Measurements from ENCODE around the gene PLXNA2.

The PLXNA2 gene

DNA sequence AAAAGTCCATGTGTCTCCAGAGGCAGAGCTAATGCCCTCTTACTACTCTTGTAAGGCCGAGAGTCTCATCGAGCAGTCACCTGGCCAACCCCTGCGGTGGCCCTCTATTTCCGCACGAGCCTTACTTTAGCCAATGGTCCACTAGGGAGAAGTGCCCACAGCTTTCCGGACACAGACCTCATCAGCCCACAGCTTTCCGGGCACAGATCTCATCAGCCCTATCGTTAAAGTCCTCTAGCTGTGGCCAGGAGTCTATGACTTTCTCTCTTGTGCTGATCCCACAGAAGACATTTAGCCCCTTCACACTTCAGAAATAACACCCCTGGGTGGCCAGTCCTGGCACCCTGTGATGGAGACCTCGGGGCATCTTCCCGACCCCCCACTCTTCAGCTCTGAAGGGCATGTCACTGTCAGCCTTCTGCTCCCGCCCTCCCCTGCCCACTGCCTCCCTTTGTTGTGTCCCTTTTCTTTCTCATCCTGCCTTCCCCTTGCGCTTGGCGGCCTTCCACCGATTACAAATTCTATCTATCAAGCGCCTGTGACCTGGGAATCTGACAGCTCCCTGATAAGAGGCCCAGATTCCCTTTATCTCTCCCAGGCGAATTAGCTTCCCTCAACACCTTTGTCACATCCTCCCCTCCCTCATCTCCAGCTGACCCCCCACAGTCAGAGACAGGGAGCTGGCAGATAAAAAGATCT, 161.0 kb downstream of the PLXNA2 start:
- DNase-seq: no peak

DNA sequence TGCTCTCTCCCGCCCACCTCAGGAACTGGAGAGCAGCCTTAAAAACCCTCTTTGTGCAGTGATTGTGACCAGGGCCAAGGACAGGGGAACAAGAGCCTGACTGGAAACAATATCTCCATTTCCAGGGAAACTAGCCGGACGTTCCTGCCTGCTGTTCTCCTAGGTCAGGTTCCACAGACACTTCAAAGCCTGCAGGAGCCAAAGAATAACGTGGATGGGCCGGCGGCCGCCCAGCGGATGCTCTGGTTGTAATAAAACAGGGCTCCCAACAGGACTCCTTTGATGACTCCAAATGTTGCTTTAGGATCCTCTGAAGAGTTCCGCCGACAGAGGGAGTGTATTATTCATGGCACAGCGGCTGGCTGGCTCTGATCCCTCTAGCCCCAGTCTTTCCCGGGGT, 162.2 kb downstream of the PLXNA2 start:
- no peak for DNase-seq

DNA sequence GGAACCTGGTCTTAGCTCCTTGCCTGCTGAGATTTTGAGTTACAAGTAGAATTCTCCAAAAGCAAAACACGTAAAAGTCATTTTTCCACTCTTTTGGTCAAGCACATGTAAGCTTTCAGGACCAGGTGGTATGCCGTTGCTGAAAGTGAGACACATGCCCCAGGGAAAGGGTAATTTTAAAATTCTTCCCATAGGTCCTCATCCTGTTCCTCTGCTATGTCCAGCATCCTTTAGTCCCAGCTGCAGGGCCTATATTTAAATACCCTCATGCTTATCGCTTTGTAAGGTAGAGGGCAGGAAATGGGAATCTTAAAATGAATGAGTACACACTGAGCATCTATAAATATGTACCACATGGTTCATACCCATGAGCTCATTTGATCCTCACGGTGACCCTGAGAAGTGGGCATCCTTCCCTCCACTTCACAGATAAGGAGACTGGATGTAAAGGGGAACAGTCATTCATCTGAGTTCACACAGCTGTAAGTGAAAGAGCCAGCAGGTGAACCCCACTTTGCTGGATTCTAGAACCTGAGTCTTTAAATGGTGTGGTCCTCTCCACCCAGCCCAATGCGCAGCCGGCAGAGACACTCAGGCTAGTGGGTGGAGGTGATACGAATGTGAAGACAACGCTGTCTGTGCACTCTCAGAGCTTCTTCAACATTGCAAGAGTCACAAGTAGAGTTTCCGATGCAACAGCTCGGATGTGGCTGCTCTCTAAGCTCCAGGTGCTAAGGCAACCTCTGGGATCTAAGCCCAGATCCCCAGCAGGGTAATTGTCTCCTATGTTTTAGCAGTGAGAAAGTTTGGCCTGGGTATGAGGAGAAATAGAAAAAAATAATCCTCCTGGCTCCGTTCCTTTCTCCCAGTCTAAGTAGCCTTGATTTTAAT, 163.5 kb downstream of the PLXNA2 start:
- no peak for DNase-seq

DNA sequence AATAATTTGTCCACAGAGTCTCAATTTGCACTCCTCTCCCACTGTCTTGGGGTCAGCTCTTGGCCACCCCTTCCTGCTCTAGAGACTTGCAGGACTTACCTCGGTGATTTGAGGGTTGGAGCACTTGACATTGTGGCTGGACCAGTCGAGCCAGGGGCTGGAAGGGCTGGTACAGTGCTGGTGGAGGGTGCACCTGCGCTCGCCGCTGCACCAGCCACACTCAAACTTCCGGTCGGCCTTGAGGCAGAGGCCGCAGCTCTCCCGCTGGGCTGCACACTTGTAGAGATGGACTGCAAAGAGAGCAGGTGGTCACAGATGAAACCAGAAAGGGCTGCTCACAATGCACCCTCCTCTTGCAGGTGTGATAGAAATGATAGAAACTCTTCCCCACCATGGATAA, 165.0 kb downstream of the PLXNA2 start:
- no peak for DNase-seq

DNA sequence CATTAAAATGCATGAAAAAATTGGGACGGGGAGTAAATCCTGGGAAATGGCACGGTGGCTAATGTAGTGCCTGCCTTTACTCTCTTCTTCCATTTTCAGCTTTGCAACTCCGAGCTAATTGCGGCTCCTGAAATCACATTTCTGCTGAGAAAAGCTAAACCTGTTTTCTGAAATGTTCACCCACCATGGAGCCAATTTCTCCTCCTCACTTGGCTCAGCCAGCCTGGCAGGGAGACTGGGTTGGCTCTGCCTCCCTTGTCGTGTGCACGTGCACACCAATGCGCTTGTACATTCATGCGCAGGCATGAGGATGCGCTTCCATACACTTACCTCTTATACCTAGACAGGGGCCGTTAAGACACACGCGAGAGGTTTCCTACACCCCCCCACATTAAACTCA, 165.4 kb downstream of the PLXNA2 start:
- DNase-seq: no peak

DNA sequence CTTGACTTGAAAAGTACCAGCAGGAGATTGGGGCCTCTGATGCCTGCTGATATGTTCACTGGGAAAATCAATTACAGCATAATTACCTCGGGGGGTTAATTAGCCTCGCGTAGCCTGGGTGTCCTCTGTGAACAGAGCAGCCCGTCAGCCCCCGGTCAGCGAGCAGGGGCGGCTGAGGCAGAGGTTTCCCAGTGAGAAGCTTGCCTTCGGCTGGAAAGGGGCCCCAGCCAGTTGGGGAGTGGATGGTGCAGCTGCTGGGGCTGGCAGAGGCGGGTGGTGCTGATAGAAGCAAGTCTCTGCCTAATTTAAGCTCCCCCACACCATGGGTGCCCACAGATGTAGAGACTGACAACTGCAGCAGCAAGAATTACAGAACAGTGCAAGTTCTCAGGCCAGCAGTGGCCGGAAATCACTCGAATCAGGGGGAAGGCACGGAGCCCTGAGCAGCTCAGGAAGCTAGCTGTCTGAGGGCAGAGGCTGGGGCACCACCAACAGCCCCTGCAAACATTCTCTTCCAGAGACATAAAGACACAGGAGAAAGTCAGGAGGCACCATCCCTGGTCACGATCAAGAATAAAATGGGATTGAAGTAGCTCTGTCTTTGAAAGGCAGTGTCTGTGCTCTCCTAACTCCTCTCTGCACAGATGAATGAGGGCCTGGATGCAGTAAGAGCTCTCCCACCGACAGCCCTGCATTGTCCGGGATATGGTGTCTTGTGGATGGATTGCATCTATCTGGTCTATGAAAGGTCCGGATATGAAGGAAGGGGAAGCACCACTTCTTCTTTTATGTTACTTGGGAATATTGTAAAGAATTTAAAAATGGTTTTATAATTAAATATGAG, 166.7 kb downstream of the PLXNA2 start:
- DNase-seq: no peak

DNA sequence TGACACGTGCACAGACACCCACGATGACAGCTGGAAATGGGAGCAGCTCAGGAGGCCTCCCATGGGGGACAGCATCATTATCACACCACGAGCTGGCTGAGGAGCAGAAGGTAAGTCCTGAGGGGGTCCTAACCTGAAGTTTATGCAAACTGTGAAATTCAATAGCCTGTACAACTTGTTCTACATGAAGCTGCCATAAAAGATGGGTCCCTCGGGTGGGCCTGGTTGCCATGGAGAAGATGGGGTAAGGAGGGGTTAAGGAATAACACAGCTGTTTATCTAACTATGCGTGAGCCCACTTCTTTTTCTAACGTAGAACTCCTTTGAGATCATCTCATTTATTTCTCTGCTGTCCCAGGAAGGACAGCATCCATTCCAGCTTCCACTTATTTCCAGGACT, 169.8 kb downstream of the PLXNA2 start:
- DNase-seq: no peak

DNA sequence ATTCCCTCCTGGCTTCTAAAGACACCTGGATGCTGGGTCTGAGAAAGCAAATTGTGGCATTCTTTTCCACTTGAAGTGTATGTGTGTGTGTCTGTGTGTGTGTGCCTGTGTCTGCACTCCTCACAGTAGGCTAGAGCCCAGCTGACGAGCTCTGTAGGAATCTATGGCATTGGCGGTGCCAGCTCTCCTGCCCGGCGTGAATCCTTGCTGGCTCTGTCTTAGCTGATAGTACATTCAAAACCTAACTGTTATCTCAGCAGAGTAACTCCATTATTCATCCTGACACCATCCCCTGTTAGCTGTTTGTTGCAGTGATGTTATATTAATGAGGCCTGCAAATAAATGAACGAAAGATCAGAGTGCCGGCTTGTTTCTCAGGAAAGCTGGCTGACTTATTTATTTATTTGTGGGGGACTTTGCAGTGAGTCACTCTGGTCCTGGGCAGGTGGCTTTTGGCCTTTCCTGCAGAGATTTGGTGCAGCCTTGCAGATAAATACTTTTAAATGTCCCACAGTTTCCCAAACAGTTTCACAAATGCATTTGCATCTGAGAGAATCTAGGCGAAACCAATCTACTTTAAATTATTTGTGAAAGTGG, 172.7 kb downstream of the PLXNA2 start:
- no peak for DNase-seq

DNA sequence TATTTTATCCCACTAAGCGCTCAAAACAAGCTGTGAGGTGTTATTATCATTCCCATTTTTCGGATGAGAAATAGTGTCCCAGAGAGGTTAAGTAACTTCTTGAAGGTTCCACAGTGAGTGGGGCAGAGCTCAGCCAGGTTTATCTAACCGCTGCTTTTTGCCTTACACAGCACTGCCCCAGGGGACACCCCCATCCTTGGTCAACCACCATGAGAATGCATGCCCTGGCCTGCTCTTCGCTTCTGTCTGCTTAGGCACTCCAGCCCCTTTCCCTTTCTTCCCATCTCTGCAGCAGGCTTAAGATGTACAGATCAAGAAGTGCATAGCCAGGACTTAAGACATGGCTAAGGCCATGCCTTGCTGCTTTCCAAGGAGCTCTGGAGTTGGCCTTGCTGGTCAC, 174.3 kb downstream of the PLXNA2 start:
- DNase-seq: no peak

DNA sequence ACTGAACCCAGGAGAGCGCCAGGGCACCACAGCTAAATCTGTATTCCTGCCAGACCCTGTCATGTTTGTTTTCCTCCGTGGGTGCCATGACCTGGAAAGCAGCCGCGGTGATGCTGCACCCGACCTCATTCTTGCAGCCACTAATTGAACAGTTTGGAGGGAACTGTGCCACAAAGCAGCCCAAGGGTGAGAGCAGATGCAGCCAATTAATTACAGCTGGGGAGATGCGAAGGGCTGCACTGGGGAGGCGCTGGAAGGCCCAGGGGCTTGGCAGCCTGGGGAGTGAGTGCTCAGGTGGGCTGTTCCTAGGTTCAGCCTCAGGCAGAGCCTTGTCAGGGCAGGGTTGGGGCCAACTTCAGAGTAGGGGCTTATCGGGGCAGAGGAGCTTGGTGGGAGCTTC, 174.9 kb downstream of the PLXNA2 start:
- DNase-seq: no peak

DNA sequence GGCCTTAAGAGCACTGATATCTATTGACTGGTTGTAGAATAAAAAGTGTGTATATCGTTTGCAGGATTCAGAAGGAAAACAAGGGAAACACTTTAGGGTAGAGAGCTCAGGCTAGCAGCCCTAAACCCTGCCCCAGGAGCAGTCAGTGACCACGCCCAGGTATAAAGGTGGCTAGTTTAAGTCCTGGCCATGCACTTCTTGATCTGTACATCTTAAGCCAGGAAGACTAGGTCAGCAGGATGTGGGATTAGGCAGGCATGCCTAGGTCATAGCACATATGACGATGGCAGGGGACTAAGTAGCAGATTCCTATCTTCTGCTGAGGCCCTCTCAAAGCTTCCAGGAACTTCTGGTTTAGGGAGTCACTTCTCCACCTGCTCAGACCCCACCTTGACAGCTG, 175.3 kb downstream of the PLXNA2 start:
- no peak for DNase-seq

DNA sequence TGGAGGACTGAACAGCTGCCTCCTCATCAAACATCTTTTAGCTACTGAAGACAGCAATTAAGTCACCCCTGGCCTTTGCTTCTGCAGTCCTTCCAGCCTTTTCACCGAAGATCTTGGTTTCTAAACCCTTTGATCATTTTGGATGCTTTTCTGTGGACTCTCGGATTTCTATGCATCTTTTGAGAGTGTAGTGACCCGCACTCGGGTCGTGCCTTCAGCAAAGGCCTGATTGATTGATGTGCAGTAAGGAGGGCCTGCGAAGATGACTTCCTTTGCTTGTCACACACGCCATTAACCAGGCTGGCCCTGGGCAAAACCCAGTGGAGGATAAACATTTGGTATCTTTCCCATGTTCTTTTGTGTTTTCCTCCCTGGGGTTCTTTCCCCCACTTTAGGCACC, 175.8 kb downstream of the PLXNA2 start:
- no peak for DNase-seq

DNA sequence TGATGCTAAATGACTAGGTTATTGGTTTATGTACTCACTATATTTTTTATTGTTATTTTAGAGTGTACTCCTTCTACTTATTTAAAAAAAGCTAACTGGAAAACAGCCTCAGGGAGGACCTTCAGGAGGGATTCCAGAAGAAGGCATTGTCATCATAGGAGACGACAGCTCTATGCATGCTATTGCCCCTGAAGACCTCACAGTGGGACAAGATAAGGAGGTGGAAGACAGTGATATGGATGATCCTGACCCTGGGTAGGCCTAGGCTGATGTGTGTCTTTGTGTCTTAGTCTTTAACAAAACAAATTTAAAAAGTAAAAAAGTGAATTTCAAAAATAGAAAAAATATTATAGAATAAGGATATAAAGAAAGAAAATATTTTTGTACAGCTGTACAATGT, 177.6 kb downstream of the PLXNA2 start:
- DNase-seq: no peak

DNA sequence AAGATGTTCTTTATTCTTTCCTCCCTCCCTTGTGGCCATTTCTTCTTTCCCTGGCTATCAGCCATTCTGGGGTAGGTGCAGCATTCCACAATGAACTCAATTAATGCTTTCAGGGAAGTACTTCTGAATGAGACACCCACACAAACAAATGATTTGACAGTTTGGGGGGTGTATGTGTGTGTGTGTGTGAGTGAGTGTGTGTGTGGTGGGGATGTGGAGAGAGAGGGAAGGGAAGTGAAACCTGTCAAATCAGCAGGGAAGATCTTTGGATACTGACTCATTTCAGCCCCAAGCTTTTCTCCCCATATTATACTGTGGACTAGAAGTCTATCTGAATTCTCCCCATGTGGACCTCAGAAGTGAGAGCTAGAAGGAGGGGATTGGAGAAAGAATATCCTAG, 178.3 kb downstream of the PLXNA2 start:
- DNase-seq: no peak

DNA sequence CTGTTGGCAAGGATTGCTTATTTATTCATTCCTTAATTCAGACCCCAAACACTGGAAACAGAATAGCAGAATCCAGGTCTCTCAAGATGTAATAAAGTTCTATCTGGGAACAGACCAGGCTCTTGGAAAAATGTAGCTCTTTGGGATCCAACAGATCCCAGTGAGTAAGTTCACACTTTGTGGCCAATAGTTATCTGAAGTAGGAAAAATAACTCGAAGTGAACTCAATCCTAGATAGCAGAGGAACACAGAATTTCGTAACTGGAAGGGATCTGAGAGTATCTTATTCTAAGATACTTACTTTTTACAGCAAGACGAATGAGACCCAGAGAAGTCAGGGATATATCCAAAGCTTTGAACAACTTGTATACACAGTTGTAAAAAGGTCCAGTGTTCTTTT, 182.6 kb downstream of the PLXNA2 start:
- no peak for DNase-seq

DNA sequence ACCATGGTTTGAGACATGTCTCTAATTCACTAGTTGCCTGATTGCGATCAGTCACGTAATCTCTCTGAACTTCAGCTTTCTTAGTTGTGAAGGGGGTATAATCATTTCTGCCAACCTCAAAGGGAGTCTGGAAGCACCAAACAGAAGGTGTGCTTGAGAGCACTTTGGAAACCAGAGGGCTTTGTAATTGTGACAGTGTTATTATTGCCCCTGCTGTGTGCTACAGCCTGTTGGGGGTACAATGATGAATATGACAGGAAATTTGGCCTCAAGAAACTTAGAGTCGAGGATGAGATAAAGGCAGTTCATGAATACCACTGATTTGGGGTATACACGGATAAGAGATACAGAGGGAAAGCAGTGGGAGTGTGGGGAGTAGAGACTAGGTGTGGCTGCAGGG, 183.1 kb downstream of the PLXNA2 start:
- DNase-seq: no peak

DNA sequence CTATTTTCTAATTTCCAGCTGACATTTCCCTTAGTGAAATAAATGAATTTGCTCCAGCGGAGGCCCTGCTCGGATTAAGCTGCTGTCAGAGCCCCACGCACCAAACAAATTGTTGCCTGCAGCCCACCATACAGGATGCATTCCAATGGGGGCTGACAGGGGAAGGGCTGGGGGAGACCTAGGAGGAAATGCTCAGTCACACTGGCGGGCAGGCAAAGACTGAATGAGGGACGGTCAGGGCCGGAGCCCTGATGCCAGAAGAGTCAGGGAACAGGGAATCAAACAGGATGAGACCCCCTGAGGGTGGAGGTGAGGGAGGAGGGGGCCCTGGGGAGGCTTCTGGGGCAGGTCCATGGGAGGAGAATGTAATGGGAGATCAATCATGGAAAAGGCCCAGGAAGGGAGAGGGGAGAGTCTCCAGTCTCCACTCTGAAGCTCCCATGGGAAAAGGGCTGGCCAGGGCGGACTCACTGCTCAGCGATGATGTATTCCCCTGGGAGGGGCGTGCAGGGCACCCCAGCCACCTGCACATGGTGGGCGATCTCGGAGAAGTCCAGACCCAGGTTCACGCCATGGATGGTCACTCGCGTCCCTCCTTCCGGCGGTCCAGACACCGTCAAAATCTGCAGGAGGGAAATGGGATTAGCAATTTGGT, 183.8 kb downstream of the PLXNA2 start:
- DNase-seq: no peak

DNA sequence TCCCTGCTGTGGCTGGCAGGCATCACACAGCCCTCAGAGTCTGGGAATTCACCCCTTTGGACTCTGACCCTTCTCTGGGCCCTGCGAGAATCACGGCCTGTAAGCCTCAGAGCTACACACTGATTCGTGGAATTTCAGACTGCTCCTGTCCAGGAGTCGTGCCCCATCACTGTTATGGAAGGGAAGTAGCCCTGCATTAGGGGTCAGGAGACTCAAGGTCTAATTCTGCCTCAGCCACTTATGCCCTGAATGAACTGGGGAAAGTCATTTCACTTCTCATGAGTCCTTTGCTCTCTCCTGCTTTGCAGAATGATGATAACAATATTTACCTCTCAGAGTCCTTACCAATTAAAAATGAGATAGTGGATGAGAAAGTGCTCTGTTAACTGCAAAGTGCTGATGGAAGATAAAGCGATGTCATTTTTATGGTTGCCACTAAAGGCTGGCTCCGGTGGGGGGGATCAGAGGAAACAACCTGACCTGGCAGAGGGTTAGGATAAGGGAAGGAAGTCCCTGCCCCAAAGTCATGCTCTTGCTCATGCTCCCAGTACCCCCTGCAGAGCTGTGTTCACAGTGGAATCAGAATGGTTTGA, 184.7 kb downstream of the PLXNA2 start:
- DNase-seq: no peak

DNA sequence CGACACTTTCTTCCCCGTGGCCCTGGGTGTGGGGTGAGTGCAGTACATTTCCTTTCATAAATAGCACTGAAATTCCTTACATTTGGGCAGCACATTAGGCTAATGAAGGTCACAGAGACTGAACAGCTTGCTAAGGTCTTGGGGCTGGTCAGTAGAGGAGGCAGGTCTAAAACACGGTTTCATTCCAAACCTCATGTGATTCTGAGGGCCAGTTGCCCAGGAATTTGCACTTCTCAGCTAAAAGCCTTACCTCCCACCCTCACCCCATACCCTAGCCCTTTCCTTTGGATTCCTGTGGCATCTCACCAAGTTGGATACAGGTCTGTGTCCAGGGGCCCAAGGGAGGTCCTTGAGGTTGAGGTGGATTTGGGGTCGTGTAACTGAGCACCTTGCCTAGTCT, 185.4 kb downstream of the PLXNA2 start:
- DNase-seq: no peak

DNA sequence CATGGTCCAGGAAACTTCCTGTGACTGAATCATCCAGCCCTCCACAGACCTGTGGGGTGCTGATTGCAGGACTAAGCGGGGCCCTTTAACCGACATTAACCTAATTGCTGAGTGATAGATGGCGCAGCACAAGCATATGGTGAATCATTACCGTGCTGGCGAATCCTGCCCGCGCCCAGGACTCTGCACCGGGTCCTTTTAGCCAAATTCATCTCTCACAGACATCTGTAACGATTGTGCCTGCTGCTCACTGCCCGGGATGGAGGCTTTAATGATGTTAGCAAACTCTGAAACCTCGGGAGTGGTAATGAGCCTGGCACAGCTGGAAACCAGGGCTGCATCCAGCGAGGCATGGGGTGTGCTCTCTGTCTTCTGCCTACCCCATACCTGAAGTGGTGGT, 185.9 kb downstream of the PLXNA2 start:
- DNase-seq: no peak

DNA sequence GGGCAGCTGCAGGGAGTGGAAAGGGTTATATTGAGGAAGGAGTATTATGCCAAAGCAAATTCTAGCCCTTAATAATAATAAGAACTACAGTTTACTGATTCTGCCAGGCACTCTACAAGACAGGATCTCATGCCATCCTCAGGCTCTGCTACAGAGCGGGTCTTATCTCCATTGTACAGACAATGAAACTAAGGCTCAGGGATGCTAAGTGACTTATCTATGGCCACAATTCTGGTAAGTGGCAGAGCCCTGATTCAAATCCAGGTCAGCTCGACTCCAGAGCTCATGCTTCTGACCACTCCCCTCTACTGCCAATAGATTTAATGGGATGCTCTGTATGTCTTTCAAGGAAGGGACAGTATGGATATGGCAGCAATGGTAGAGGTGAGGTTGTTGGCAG, 187.1 kb downstream of the PLXNA2 start:
- DNase-seq: no peak

DNA sequence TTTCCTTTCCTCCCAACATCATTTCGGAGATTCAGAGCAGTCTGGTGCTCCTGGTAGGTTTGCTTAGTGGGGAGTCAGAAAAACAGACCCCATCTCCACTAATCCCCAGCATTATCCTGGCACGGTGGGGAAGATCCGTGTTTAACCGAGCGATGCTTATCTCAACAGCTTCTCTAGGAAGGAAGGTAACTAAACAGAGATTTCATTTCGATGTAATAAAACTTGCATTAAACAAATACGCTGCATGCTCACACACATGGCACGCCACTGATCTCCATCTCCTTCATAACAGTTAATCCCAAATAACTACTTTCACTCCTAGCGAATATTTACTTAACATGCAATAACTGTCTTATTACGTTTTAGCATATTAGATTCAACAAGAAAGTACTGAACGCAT, 188.6 kb downstream of the PLXNA2 start:
- DNase-seq: no peak
